ENCODE results near the gene TMEM131. TPM values are rescaled to one million over a fixed set of nuclear protein-coding genes. Genes with fewer than 3 reads are reported as not detected.
"Not testable (repeated sequence)": the region's sequence is repeated elsewhere in the genome, so short reads cannot be mapped to it uniquely, and the experiment has no call there.

TMEM131 gene
- total and polyA plus RNA-seq, 12 donors, result 8.2 to 34.3 (median 30.0) TPM

DNA sequence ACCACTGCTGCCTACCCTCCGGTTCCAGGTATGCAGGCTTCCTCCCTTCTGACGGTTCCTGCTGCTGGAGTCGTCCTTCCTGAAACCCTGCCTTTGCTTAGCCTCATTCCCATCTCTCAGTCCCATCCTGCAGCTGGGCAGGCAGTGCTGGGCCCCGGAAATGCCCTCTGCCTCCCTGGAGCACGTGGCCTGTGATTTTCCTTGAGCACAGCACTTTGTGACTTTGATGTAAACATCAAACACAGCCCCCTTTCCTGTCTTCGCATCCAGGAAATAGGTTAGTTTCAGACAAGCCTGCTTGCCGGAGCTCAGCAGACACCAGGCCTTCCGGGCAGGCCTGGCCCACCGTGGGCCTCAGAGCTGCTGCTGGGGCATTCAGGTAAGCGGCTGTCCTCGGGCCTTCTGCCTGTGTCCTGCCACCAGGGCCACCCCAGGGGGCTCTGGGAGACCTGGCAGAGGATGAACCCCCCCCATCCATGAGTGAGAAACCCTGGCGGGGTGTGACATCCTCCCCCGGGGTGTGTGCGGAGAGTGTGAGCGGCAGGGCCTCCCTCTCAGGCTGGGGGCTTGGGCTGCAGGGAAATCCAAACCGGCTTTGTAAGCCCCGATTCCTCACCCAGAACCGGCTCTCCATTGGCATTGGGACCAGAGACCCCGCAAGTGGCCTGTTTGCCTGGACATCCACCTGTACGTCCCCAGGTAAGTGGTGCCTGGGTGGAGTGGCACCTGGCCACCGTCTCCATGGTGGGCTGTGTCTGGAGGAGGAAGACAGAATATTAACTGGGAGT is 282.3 kb downstream of the TMEM131 start, which contains the start of gene ZAP70:
ZAP70 (plus strand) TSS at position 281 of the 788 bp plus-strand sequence. CDS start 10,461 bp downstream, outside the sequence.
- DNase-seq, result no peak
- intact Hi-C loops (cut with DNase I), result loop anchor here in 3 of 10 donors (5.0 to 10.0 kb wide), 3 partner anchors 34 to 671 kb away; no protein-coding TSS in a partner anchor

DNA sequence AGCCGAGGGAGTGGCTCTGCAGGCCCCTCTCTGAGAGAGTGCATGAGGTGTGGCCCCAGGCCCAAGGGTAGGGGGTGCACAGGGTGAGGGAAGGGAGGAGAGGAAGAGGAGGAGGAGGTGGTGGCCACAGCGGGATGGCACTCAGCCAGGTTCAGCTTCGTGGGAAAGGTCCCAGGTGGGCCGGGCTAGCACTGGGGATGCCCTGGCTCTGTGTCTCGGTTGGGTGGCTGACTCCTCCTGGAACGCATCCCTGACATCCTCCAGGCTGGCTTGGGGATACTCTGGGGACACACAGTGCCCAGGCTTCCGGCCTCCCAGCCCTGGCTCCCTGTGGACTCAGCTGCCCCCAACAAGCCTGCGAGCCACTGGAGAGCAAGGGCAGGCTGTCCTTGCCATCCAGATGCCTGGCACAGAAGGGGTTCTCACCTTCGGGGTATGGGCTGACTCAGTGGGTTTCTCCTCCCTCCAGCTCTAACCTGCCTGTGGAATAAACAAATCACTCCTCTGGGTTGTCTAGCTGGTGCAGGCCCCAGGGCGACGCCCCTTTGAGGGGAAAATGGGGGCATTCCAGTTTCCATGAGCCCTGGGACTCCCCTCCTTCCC is 283.0 kb downstream of the TMEM131 start:
- no peaks in the 10 kb centered on the region for H3K27me3 ChIP-seq
- peak in 3 of 8 donors; percentile 6 to 9 (median 7) for ATAC-seq
- no peak for DNase-seq
- H3K9me3 ChIP-seq, result no peaks in the 10 kb centered on the region
- H3K4me1 ChIP-seq, result peaks cover 0 to 18% (median 6%) of the 10 kb centered on the region in 9 donors
- intact Hi-C loops (cut with DNase I), result loop anchor here in 3 of 10 donors (5.0 to 10.0 kb wide), 3 partner anchors 35 to 672 kb away; no protein-coding TSS in a partner anchor
- H3K27ac ChIP-seq, result peak overlapping the region in 2 of 10 donors; percentile 4 to 80
- H3K4me3 ChIP-seq, result peak overlapping the region in 1 of 10 donors; percentile 51
- WGBS, 2 donors, result 64 to 69% methylated on average over 11 of the region's 11 CpGs
- H3K36me3 ChIP-seq, result no peaks in the 10 kb centered on the region
- TF ChIP-seq, protein P1, sequence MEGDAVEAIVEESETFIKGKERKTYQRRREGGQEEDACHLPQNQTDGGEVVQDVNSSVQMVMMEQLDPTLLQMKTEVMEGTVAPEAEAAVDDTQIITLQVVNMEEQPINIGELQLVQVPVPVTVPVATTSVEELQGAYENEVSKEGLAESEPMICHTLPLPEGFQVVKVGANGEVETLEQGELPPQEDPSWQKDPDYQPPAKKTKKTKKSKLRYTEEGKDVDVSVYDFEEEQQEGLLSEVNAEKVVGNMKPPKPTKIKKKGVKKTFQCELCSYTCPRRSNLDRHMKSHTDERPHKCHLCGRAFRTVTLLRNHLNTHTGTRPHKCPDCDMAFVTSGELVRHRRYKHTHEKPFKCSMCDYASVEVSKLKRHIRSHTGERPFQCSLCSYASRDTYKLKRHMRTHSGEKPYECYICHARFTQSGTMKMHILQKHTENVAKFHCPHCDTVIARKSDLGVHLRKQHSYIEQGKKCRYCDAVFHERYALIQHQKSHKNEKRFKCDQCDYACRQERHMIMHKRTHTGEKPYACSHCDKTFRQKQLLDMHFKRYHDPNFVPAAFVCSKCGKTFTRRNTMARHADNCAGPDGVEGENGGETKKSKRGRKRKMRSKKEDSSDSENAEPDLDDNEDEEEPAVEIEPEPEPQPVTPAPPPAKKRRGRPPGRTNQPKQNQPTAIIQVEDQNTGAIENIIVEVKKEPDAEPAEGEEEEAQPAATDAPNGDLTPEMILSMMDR (IDR thresholded peaks at IDR 0.05), result no peak

More for the DNA sequence above, 282.3 kb downstream of the TMEM131 start, which contains the start of gene ZAP70:
- H3K36me3 ChIP-seq, result no peaks in the 10 kb centered on the region
- H3K9me3 ChIP-seq, result no peaks in the 10 kb centered on the region
- WGBS, 2 donors, result 76 to 81% methylated on average over 21 of the region's 21 CpGs
- H3K27me3 ChIP-seq, result no peaks in the 10 kb centered on the region
- TF ChIP-seq, protein P1 (IDR thresholded peaks at IDR 0.05), result no peak
- H3K4me3 ChIP-seq, result peak within 1 kb of the TSS in 2 of 10 donors; percentile 1 to 51
- H3K4me1 ChIP-seq, result peaks cover 0 to 18% (median 6%) of the 10 kb centered on the region in 9 donors
- H3K27ac ChIP-seq, result peak within 1 kb of the TSS in 2 of 10 donors; percentile 4 to 80
- peak in 1 of 8 donors; percentile 9 for ATAC-seq

DNA sequence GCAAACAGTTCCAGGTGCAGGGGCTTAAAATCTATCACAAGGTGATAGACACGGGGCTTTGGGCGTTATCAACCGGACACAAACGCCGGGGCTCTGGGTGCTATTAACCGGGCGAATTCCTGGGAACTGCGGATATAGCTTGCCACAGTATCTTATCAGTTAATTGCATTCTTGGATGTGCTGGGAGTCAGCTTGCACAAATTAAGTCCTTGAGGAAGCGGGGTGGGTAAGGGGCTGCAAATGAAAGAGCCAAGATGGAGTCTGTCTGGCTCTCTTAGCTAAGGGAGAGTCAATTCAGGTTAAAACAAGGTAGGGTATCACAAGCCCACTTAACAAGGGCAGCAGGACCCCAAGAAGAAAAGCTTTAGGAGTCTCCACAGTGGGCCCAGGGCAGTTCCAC is 283.6 kb downstream of the TMEM131 start:
- not testable (repeated sequence) for H3K36me3 ChIP-seq, H3K9me3 ChIP-seq, H3K4me3 ChIP-seq, H3K27me3 ChIP-seq, ATAC-seq, DNase-seq
- WGBS, 2 donors, result 59 to 63% methylated on average over 9 of the region's 9 CpGs
- H3K4me1 ChIP-seq, result peaks cover 0 to 18% (median 6%) of the 10 kb centered on the region in 9 donors
- H3K27ac ChIP-seq, result peak overlapping the region in 1 of 10 donors; percentile 80
- intact Hi-C loops (cut with DNase I), result loop anchor here in 3 of 10 donors (5.0 to 10.0 kb wide), 3 partner anchors 35 to 673 kb away; no protein-coding TSS in a partner anchor

DNA sequence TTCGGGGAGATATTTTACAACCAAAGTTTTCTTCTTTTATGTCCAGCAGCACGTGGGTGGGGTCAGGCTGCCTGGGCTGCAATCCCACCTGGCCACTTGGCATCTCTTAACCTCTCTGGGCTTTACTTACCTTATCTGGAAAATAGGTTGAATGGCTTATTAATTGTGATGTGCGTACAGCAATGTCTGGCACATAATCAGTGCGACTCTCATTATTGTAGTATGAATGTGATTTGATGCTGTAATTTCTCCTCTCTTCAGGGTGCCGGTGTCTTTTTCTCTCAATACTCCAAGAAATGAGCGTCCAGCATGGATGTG is 284.4 kb downstream of the TMEM131 start:
- H3K27me3 ChIP-seq, result no peaks in the 10 kb centered on the region
- TF ChIP-seq, protein P1 (IDR thresholded peaks at IDR 0.05), result no peak
- DNase-seq (no peak), ATAC-seq (no peak)
- H3K9me3 ChIP-seq, result no peaks in the 10 kb centered on the region
- intact Hi-C loops (cut with DNase I), result loop anchor here in 3 of 10 donors (5.0 to 10.0 kb wide), 3 partner anchors 36 to 673 kb away; no protein-coding TSS in a partner anchor
- WGBS, 2 donors, result 89 to 92% methylated on average over 6 of the region's 6 CpGs
- H3K27ac ChIP-seq, result no peak overlapping the region
- H3K36me3 ChIP-seq, result no peaks in the 10 kb centered on the region
- peaks cover 0 to 18% (median 6%) of the 10 kb centered on the region in 9 donors for H3K4me1 ChIP-seq
- H3K4me3 ChIP-seq, result no peak overlapping the region

Measured in heart right ventricle (tissue), 16 donors.